ENCODE data around the gene CCDC172.
"Not testable (repeated sequence)": the region's sequence is repeated elsewhere in the genome, so short reads cannot be mapped to it uniquely, and the experiment has no call there.

CCDC172 gene

DNA sequence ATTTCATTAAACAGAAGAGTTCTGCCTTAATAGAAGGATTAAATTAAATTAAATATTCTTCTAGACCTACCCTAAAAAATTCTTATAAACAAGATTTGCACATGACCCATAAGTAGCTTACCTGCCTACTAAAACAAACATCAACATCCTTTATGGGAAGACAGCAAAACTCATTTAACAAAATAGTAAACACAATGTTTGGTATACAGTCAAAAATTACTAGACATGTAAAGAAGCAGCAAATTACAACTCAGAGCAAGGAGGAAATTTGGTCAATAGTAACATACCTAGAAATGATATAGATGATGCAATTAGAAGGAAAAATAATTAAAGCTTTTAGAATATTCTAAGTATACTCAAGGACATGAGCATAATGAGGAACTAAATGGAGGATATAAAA is 27.9 kb downstream of the CCDC172 start:
- no peak for DNase-seq

- no peak for DNase-seq
Observed at GRCh38 chr10:116353817-116354216, 29.6 kb downstream of the CCDC172 start.

DNA sequence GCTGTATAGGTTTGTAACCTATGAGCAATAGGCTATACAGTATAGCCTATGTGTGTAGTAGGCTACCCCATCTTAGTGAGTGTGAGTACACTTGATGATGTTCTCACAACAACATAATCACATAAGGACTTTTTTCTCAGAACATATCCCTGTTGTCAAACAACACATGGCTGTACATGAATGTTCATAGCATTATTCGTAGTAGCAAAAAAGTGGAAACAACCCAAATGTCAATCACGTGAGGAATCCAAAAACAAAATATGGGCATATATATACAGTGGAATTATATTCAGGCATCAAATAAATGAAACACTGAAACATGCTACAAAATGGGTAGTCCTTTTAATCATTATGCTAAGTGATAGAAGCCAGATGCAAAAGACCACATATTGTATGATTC is 31.1 kb downstream of the CCDC172 start:
- DNase-seq = no peak

GRCh38 chr10:116356833-116357232 is 32.6 kb downstream of the CCDC172 start:
- no peak for DNase-seq

- DNase-seq = no peak
Observed at GRCh38 chr10:116364868-116365267, 40.6 kb downstream of the CCDC172 start.

DNA sequence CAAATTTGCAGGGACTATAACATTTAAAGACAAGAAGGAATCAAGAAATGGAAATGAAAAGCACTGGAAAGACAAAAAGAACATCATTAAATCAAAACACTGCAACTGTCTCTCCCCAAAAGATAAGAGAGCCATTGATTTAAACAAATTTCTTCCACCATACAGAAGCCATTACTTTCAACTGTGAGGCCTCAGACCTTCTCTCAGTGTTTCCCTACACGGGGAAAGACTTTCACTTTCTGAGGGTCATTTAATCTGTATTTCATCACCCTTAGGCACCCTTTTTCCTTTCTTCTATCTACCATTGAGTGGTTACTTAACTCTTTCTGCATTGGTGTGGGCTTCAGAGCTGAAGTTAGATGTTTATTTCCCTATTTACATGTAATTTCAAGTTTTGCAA is 47.5 kb downstream of the CCDC172 start:
- no peak for DNase-seq

DNA sequence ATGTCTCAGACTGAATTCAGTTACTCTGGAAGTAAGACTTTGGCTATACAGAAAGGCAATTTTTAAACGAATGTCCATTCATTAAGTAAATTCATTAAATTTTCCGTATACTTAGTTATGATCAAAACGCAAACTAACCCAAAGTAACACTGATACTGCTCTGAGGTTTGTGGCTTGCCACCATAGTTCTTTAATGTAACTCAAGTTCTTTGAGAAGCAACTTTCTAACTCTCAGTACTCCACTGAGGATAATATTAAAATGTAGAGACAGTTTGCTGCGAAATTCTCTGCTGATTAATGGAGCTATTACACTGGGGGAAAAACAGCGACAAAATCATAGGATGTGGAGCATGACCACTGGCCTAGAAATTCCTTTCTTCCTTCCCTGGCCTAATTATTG is 58.0 kb downstream of the CCDC172 start:
- no peak for DNase-seq

DNA sequence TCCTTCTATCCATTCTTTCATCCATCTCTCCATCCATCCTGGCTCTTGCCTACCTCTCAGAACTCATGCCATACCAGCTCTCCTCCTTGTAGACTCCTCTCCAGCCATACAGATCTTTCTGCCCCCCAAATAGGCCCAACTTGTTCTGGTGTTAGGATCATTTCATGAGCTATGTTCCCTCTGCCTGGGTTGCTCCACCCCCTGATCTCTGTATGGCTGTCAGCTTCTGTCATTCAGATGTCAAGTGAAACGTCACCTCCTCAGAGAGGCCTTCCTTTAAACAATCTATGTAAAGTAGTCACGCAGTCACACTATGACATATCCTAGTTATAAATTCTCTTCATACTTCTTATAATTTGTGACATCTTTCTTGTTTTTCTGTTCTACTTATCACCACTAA is 61.1 kb downstream of the CCDC172 start:
- no peak for DNase-seq

- DNase-seq = no peak
Observed at GRCh38 chr10:116385994-116386809, 62.0 kb downstream of the CCDC172 start.

DNA sequence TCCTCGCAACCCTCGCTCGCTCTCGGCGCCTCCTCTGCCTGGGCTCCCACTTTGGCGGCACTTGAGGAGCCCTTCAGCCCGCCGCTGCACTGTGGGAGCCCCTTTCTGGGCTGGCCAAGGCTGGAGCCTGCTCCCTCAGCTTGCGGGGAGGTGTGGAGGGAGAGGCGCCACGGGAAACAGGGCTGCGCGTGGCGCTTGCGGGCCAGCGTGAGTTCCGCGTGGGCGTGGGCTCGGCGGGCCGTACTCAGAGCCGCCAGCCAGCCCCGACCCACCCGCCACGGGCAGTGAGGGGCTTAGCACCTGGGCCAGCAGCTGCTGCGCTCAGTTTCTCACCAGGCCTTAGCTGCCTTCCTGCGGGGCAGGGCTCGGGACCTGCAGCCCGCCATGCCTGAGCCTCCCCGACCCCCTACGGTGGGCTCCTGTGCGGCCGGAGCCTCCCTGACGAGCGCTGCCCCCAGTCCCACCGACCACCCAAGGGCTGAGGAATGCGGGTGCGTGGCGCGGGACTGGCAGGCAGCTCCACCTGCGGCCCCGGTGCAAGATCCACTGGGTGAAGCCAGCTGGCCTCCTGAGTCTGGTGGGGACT is 69.1 kb downstream of the CCDC172 start:
- not testable (repeated sequence) for DNase-seq

DNA sequence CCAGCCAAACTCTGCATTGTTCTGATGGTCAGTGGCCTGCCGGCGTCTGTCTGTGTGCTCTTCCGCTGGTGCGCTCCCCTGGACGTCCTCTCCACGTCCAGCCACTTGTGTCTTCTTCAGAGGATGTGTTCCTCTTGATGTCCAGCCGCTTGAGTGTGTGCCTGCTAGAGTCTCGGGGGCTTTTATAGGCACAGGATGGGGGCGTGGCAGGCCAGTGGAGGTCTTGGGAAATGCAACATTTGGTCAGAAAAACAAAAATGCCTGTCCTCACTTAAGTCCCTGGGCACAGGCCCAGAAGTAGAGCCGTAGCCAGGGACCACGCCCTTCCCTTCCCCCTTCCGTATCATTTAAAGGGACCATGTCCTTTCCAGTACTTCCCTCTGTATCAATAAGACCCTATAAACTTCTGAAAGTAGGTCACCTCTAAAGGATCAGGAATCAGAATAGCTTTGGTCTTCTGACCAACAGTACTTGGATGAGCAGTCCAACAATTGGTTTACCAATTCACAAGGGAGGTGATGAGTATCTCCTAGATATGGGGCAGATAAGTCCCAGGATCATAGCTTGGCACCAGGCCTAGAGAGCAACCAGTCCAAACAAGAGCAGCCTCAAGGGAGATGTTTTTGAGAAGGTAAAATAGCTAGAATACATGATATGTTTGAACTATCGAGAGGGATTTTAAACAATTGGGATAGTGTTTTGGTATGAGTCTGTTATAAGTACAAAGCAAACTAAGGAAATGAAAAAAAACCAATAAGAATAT is 71.2 kb downstream of the CCDC172 start:
- no peak for DNase-seq

GRCh38 chr10:116398224-116398623 is 74.0 kb downstream of the CCDC172 start:
- DNase-seq = no peak

DNA sequence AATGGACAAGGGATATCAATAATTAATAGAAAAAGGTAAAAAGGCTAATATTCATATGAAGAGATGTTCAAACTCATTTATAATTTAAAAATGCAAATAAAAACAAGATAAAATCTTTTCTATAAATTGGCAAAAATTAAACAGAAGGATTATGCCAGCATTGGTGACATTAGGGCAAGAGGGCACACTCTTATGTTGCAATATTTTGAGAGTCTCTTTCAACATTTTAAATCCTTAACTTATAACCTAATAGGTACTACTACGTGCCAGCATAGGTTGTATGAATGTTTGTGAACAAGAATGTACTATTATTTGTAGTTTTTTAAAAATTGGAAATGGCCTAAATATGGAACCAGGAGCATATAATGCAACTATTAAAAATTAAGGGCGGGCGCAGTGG is 78.6 kb downstream of the CCDC172 start:
- no peak for DNase-seq

- DNase-seq = no peak
Observed at GRCh38 chr10:116403740-116404250, 79.5 kb downstream of the CCDC172 start.

- DNase-seq = no peak
Observed at GRCh38 chr10:116408719-116409118, 84.5 kb downstream of the CCDC172 start.

DNA sequence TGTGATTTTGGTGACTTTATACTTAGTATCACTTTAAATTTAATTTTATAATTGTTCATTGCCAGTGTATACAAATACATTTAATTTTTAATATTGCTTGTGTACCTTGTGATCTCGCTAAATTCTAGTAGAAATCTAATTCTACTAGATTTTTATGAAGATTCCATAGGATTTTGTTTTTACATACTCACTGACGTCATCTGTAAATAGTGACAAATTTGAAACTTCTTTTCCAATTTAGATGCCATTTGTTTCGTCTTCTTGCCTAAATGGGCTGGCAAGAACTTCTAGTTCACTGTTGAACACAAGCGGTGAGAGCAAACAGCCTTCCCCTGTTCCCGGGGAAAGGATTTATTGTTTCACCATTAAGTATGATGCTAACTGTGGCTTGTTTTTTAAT is 86.1 kb downstream of the CCDC172 start:
- no peak for DNase-seq

DNA sequence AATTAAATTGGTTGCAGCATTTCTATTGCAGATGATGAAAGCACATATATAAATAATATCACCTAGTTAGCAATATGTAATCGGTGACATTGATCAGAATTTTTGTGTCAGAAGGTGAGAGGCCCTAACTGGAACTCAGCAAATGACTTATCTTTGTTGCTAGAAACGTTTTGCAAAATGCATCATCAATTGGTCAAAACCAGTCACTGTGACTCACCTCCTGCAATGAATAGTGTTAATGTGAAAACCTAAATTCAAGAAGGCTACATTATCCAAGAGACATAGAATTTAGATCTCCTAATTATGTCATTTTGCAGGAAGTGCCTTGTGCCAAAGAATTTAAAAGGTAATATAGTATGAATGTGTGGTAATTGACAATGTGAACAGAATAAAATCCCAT is 93.6 kb downstream of the CCDC172 start:
- no peak for DNase-seq

DNA sequence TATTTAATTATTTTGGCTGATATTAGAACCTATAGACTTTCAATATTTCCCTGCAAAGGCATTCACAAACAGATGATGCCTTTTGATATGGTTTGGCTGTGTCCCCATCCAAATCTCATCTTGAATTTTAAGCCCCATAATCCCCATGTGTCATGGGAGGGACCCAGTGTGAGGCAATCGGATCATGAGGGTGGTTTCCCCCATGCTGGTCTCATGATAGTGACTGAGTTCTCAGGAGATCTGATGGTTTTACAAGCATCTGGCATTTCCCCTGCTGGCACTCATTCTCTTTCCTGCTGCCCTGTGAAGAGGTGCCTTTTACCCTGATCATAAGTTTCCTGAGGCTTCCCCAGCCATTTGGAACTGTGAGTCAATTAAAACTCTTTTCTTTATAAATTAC is 94.1 kb downstream of the CCDC172 start:
- no peak for DNase-seq

DNA sequence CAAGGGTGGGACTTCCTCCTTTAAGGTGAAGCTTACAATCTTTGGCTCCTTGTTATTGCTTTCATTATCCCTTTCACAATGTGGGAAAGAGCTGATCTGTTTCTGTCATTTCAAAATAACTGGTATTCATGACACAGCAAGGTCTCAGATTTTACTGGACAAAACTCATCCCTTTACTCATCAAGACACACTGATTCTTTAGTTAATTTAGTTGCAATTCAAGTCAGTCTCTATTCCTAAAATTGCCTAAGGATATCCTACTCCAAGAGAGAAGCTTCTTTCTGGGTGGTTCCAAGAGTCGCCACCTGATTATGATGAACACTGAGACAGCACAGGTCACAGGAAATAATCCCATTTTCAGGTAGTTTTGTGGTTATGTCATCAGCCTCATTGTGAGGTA is 97.6 kb downstream of the CCDC172 start:
- no peak for DNase-seq

DNA sequence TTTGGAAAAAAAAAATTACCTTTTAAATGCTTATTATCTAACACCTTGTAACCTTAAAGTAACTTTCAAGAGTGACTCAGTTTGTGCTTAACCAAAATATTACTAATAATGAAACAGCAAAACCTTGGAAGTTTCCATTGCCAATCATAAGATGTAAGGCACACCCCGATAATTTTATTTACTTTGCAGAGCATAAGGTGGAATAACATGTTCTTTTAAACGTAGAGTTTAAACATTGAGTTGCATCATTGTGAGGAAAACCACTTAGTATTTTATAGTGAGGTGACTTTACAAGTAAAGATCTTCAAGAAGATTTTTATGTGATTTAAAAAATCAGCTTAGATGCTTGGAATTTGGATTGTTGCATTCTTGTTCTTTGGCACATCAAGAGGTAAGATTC is 103.4 kb downstream of the CCDC172 start, which contains the start of gene PNLIPRP3:
Gene PNLIPRP3, plus strand, starts transcription at position 177 of the 400 bp plus-strand sequence. Its CDS starts 166 bp downstream, at position 343.
- no peak for DNase-seq

DNA sequence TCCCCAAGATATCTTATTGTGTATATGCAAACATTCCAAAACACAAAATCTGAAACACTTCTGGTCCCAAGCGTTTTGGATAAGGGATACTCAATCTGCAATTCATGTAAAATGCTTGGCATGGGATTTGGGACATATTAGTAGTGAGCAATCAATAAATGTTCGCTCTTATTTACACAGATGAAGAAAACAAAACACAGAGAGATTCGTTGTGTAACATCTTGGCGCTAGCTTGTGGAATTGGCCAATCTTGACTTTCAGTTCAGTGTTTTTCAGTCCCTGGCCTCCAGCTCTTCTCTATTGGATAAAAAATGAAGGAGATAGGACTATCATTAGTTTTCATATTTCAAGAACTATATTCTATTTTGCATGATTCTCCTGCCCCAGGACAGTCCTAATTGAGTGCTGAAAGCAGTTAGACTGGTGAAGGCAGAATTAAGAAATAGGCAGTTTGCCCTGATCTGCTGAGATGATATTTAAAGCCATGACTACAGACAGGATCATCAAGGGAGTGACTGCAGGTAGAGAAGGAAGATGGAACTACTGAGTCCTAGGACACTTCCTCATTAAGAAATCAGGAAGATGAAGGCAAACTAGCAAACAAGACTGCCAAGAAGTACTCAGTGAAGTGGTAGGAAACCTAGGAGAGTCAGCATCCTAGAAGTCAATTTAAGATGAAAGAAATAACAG is 105.2 kb downstream of the CCDC172 start:
- DNase-seq = no peak
